ACC112 (cell line): ENCODE measurements around the gene ZNF653.
"Not testable (repeated sequence)": the region's sequence is repeated elsewhere in the genome, so short reads cannot be mapped to it uniquely, and the experiment has no call there.

ENCODE experiments used
- H2AFZ ChIP-seq: fragments of 200-600 bp; sonication (generic); one replicate; pipeline ENCODE4 v1.6.0; 2017; ENCODE audit warnings: antibody characterized with exemption, low read length; ENCODE audit not compliant: unreplicated experiment
- H3K27ac ChIP-seq: fragments of 200-600 bp; sonication (generic); 2 replicates; pipeline ENCODE4 v1.5.1; 2014; ENCODE audit warnings: low read depth, mild to moderate bottlenecking, antibody characterized with exemption, low read length, moderate library complexity
- H3K27me3 ChIP-seq: fragments of 200-600 bp; sonication (generic); 2 replicates; pipeline ENCODE4 v1.6.1; 2014; ENCODE audit warnings: mild to moderate bottlenecking, antibody characterized with exemption, low read length, moderate library complexity, mixed read lengths; ENCODE audit not compliant: insufficient read depth
- H3K36me3 ChIP-seq: fragments of 200-600 bp; sonication (generic); 2 replicates; pipeline ENCODE4 v1.6.1; 2016; ENCODE audit warnings: mild to moderate bottlenecking, antibody characterized with exemption, low read length, moderate library complexity, mixed read lengths; ENCODE audit not compliant: insufficient read depth
- H3K4me1 ChIP-seq: fragments of 200-600 bp; sonication (generic); one replicate; pipeline ENCODE4 v1.6.1; 2016; ENCODE audit warnings: low read length, mixed read lengths; ENCODE audit not compliant: insufficient read depth, unreplicated experiment, control insufficient read depth
- H3K4me3 ChIP-seq: fragments of 200-600 bp; sonication (generic); 2 replicates; pipeline ENCODE4 v1.5.1; 2014; ENCODE audit warnings: mild to moderate bottlenecking, low read depth, low read length
- H3K79me2 ChIP-seq: fragments of 200-600 bp; sonication (generic); one replicate; pipeline ENCODE4 v1.6.0; 2016; ENCODE audit warnings: low read length; ENCODE audit not compliant: control insufficient read depth, unreplicated experiment, insufficient read depth

ZNF653 gene

GRCh38 chr19:11480715-11481533, 24.7 kb downstream of the ZNF653 start, which contains the start of gene ELAVL3:
TSS of gene ELAVL3 (minus strand) at chr19:11481046. CDS start at chr19:11480608, 438 bp downstream.
- Histone ChIP-seq H3K4me3 (peak within 1 kb of the TSS; percentile 76), H3K27me3 (peaks cover 27% of the 10 kb centered on the region)

GRCh38 chr19:11479898-11480714, 25.5 kb downstream of the ZNF653 start:
- no peaks in the 10 kb centered on the region for H3K4me1 ChIP-seq
- H3K27me3 ChIP-seq, result peaks cover 27% of the 10 kb centered on the region
- H3K79me2 ChIP-seq, result no peaks in the 10 kb centered on the region
- H2AFZ ChIP-seq, result no peak overlapping the region
- H3K27ac ChIP-seq, result no peak overlapping the region
- H3K4me3 ChIP-seq, result no peak overlapping the region
- no peaks in the 10 kb centered on the region for H3K36me3 ChIP-seq

More at GRCh38 chr19:11480715-11481533, 24.7 kb downstream of the ZNF653 start, which contains the start of gene ELAVL3:
- H2AFZ ChIP-seq, result no peak within 1 kb of the TSS
- no peaks in the 10 kb centered on the region for H3K4me1 ChIP-seq
- no peak within 1 kb of the TSS for H3K27ac ChIP-seq
- H3K79me2 ChIP-seq, result no peaks in the 10 kb centered on the region
- H3K36me3 ChIP-seq, result no peaks in the 10 kb centered on the region

- no peaks in the 10 kb centered on the region for H3K36me3 ChIP-seq
- H2AFZ ChIP-seq, result no peak overlapping the region
- no peak overlapping the region for H3K27ac ChIP-seq
- H3K27me3 ChIP-seq, result peaks cover 27% of the 10 kb centered on the region
- no peak overlapping the region for H3K4me3 ChIP-seq
- H3K4me1 ChIP-seq, result no peaks in the 10 kb centered on the region
- H3K79me2 ChIP-seq, result no peaks in the 10 kb centered on the region
These were observed 26.3 kb downstream of the ZNF653 start for GRCh38 chr19:11479090-11479897.

- Histone ChIP-seq H3K4me1 (no peaks in the 10 kb centered on the region), H3K27me3 (peaks cover 27% of the 10 kb centered on the region), H3K36me3 (no peaks in the 10 kb centered on the region), H3K79me2 (no peaks in the 10 kb centered on the region), H3K27ac (no peak overlapping the region), H3K4me3 (no peak overlapping the region), H2AFZ (no peak overlapping the region)
These were observed 27.2 kb downstream of the ZNF653 start for GRCh38 chr19:11478167-11479089.

- no peaks in the 10 kb centered on the region for H3K79me2 ChIP-seq
- no peak overlapping the region for H3K4me3 ChIP-seq
- H3K27ac ChIP-seq, result no peak overlapping the region
- H3K36me3 ChIP-seq, result no peaks in the 10 kb centered on the region
- no peak overlapping the region for H2AFZ ChIP-seq
- H3K27me3 ChIP-seq, result peaks cover 12% of the 10 kb centered on the region; the same call in 1 of the 2 replicates
- H3K4me1 ChIP-seq, result no peaks in the 10 kb centered on the region
These were observed 29.8 kb downstream of the ZNF653 start for GRCh38 chr19:11475861-11476260.

- not testable (repeated sequence) for H3K27ac ChIP-seq, H3K79me2 ChIP-seq, H3K4me3 ChIP-seq, H3K36me3 ChIP-seq, H2AFZ ChIP-seq, H3K4me1 ChIP-seq, H3K27me3 ChIP-seq
These were observed 30.3 kb downstream of the ZNF653 start for GRCh38 chr19:11475343-11475742.

- H3K27me3 ChIP-seq, result no peaks in the 10 kb centered on the region
These were observed 31.9 kb downstream of the ZNF653 start for GRCh38 chr19:11473725-11474124.

GRCh38 chr19:11468266-11468845, 37.3 kb downstream of the ZNF653 start:
- H3K27me3 ChIP-seq, H2AFZ ChIP-seq, H3K4me3 ChIP-seq, H3K27ac ChIP-seq, H3K36me3 ChIP-seq, H3K4me1 ChIP-seq, H3K79me2 ChIP-seq: not testable (repeated sequence)

More at GRCh38 chr19:11473725-11474124, 31.9 kb downstream of the ZNF653 start:
- Histone ChIP-seq H3K4me3 (no peak overlapping the region), H3K27ac (no peak overlapping the region), H3K36me3 (no peaks in the 10 kb centered on the region), H3K79me2 (no peaks in the 10 kb centered on the region), H2AFZ (no peak overlapping the region), H3K4me1 (no peaks in the 10 kb centered on the region)

- Histone ChIP-seq H3K27me3 (no peaks in the 10 kb centered on the region), H2AFZ (no peak overlapping the region), H3K27ac (no peak overlapping the region), H3K36me3 (no peaks in the 10 kb centered on the region), H3K79me2 (no peaks in the 10 kb centered on the region), H3K4me1 (no peaks in the 10 kb centered on the region), H3K4me3 (no peak overlapping the region)
These were observed 40.0 kb downstream of the ZNF653 start for GRCh38 chr19:11465600-11465999.
